NCI-H1417 (cell line): Measurements from ENCODE around the gene ZDHHC14.
"Not testable (repeated sequence)": the region's sequence is repeated elsewhere in the genome, so short reads cannot be mapped to it uniquely, and the experiment has no call there.

Source experiments
- DNase-seq, 3 experiments: peaks; one replicate each; lab custom pipeline; 2025; lab: John Stamatoyannopoulos, UW

Gene ZDHHC14

DNA sequence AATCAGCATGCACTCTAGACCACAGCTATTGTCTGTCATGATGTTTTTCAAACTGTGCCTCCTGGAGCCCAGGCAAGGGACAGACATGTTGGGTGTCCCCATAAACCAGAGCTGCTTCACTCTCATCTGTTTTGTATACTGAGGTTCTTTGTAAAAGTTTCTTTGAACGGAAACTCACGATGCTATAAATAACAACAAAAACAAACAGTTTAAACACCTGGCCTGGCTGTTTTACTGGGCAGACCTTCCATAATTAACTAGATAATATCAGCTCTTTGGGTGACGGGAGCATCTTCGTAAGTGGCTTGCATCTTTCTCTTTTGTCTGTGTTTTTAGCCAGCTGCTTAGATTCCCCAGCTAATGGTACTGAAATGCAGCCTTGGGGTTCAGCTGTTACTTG, 190.3 kb downstream of the ZDHHC14 start:
- peak in 2 of 3 experiments; percentile 15 to 57 for DNase-seq

DNA sequence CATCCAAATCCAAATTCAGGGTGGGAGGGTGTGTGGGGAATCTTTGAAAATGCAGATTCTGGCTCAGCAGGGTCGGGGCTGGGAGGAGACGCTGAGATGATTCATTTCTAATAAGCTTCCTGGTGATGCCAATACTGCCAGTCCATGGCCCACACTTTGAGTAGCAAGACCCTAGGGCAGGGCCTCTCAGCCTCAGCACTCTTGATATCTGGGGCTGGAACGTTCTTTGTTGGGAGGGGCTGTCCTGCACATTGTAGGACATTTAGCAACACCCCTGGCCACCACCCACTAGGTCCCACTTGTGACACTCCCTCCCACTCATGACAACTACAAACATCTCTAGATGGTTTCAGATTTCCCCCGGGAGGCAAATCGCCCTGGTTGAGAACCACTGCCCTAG, 191.0 kb downstream of the ZDHHC14 start:
- no peak for DNase-seq

DNA sequence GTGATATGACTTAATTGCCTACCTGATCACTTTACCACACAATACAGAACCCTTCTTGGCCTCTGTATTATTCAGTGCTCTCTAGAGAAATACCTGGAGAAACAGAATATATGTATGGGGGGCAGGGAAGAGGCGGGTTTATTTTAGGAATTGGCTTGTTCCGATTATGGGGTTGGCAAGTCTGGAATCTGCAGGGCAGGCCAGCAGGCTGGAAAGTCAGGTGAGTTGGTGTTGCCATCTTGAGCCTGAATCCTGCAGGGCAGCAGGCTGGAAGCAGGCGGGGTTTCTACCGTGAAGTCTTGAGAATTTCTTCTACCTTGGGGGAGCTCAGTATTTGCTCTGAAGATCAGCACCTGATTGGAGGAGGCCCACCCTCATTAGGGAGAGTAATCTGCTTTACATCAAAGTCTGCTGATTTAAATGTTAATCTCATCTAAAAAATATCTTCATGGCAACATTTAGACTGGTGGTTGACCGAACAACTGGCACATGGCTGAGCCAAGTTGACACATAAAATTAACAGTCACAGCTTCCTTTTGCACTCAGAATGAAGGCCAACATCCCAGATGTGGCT, 193.9 kb downstream of the ZDHHC14 start:
- no peak for DNase-seq

DNA sequence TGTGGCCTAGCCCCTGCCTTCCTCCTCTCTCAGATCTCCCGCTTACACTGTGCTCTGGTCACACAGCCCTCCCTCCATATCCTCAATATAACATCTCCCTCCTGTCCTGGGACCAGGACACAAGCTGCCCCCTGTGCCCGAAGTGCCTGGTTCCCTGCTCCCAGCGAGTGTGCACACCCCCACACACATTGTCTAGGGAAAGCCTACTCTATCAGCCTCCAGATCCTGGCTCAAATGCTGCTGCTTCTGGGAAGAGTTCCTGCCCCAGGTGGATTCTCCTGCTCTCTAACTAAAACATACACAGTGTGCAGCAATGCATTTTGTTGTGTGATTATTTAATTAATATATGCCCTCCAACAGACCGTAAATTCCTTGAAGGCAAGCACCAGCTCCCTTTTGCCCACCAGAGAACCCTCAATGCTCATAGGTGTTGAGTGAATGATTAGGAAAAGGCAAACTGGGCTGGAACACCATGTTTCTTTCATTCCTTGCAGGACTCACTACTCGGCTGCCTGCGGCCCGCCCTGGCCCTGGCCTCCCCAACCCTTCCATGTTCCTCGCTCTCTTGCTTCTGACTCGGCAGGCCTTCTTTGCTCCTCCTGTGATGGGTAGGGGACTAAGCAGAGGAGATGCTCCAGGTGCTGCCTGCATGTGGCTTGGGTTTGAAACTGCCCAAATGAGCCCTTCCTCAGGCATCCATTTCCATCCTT, 194.6 kb downstream of the ZDHHC14 start:
- no peak for DNase-seq

DNA sequence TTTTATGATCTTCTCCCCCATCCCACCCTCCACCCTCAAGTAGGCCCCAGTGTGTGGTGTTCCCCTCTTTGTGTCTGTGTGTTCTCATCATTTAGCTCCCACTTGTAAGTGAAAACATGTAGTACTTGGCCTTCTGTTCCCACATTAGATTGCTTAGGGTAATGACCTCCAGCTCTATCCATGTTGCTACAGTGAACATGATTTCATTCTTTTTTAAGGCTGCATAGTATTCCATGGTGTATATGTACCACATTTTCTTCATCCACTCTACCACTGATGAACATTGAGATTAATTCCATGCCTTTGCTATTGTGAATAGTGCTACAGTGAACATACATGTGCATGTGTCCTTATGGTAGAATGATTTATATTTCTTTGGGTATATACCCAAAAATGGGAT, 196.0 kb downstream of the ZDHHC14 start:
- DNase-seq = not testable (repeated sequence)

DNA sequence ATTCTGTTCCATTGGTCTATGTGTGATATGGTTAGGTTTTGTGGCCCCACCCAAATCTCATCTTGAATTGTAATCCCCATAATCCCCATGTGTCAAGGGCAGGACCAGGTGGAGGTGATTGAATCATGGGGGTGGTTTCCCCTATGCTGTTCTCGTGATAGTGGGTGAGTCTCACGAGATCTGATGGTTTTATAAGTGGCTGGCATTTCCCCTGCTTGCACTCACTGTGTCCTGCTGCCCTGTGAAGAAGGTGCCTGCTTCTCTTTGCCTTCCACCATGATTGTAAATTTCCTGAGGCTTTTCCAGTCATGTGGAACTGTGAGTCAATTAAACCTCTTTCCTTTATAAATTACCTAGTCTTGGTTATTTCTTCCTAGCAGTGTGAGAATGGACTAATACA, 197.5 kb downstream of the ZDHHC14 start:
- DNase-seq = not testable (repeated sequence)

DNA sequence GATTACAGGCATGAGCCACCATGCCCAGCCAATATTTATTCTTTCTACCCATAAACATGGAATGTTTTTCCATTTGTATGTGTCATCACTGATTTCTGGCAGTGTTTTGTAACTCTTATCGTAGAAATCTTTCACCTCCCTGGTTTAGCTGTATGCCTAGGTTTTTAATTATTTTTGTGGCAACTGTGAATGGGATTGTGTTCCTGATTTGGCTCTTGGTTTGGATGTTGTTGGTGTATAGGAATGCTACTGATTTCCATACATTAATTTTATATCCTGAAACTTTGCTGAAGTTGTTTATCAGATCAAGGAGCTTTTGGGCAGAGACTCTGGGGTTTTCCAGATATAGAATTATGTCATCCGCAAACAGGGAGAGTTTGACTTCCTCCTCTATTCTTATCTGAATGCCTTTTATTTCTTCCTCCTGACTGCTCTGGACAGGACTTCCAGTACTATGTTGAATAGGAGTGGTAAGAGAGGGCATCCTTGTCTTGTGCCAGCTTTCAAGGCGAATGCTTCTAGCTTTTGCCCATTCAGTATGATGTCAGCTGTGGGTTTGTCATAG, 198.6 kb downstream of the ZDHHC14 start:
- DNase-seq = no peak

DNA sequence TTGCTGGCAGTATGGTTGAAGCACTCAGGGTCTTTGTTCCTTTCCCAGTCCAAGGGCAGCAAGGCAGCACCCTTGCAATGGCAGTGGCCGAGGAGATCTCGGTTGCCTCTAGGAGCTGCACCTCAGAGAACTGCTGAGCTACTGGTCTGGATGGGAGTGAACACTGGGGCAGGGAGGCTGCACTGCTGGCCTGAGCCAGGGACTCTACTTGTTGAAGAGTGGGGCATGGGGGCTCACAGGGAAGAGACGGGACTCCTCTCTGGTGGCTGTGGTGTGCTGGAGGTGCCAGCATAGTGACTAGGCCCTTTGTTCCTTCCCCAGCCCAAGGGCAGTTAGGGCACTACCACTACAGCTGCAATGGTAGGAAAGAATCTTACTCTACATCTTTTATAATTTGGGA, 203.0 kb downstream of the ZDHHC14 start:
- no peak for DNase-seq

DNA sequence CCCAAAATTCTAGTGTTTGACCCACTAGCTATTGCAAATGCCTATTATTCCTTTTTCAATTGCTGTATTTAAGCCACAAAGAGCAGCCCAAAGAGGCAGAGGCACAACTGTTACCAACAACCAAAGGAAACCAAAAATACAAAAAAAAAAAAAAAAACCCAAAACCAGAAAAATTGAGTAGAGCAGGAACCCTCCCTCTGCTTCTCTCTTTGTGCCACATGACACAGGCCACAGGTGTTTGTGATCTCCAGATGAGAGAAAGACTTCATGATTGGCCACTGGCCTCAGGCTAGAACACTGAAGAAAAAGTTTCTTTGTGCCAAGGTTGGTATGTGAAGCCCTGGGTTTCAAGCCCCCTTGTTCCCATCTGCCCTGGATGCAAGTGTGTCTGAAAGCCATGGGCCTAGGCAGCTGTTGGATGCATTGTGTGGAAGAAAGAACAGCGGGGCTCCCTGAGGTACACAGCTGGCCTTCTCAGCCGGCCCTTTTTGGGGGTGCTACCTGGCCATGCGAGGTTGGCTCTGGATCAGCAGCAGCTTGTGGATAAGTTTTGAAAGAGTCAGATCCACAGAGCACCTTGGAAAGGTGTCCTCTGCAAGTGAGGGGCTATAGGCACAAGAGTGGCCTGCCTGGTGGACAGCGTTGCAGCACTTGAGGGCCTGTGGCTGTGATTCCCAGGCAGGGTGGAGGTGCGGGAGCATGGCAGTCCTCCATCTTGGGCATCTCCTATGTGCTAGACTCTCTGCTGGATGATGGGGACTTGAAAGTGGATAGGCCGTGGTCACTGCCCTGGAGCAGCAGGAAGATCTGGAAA, 204.5 kb downstream of the ZDHHC14 start:
- DNase-seq = no peak

DNA sequence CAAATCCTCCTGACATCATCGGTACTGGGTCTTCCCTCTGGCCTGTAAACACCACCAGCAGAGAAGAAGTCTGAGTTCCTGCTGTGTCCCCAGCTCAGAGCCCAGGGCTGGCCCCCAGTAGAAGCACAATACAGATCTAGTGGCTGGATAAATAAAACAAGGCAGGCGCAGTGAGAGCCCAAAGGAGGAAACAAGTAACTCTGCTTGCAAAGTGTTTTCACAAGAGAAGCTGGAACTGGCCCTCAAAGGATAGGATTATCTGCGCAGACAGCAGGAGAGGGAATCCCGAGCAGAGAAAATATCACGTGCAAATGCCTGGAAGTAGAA, 205.1 kb downstream of the ZDHHC14 start:
- no peak for DNase-seq

DNA sequence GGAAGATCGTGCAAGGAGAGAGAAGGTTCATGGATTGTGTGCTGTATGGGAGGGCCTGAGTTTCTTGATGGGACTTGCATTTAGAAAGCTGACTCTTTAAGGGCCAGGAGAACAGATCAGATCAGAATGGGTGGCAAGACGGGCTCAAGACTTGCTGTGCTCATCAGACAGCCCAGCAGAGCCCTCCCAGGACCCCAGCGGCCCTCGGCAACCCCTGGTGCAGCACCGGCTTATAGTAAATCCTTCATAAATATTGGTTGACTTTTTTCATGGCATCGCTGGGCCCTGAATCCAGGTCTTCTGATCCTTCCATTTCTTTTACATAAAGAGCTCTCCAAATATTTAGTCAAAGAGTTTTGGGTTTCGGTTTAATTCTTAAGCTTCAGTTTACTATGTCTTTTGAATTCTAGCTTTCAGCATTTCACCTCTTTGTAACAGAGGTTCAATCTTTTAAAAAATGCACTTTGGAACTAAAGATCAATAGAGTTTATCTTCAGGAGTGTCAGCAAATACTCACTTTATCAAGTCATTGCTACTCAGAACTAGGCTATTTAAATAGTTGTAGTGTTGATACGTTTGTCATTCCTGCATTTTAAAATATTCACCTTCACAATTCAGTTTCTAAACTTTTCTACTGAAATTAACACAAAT, 205.6 kb downstream of the ZDHHC14 start:
- no peak for DNase-seq

DNA sequence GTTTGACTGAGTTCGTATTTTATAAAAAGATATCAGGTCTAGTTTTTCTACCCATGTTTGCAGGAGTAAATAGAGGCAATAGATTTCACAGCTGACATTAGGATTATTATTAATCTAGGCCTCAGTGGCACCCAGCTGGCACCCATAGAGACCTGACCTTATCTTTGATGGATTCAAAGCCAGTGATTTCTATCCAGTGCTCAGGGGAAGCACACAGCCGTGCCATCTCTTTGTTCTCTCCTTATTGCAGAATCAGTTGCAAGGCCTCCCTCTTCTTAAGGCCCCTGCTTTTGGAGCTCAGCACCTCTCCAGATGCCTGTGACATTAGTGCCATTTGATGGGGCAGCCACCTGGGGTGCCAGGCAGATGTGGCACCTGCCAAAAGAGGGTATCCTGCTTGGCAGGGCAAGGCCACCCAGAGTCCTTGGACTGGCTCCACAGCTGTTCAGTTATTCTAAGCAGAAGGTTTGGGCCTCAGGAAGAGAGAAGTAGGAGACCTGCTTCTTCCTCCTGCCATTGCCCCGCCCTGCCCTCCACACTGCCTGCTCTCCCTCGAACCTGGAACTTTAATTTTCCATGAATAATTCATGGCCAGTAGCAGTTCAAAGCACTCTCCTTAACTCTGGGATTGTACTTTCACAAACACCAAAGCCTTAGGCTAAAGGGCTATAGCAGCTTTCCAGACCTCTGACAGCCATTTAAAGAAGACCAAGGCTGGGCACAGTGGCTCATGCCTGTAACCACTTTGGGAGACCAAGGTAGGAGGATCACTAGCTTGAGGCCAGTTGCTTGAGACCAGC, 206.3 kb downstream of the ZDHHC14 start:
- no peak for DNase-seq

DNA sequence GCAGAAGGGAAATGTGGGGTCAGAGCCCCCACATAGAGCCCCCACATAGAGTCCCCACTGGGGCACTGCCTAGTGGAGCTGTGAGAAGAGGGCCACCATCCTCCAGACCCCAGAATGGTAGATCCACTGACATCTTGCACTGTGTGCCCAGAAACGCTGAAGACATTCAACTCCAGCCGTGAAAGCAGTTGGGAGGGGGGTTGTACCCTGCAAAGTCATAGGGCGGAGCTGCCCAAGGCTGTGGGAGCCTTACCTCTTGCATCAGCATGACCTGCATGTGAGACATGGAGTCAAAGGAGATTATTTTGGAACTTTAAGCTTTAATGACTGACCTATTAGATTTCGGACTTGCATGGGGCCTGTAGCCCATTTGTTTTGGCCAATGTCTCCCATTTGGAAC, 209.7 kb downstream of the ZDHHC14 start:
- DNase-seq = not testable (repeated sequence)

DNA sequence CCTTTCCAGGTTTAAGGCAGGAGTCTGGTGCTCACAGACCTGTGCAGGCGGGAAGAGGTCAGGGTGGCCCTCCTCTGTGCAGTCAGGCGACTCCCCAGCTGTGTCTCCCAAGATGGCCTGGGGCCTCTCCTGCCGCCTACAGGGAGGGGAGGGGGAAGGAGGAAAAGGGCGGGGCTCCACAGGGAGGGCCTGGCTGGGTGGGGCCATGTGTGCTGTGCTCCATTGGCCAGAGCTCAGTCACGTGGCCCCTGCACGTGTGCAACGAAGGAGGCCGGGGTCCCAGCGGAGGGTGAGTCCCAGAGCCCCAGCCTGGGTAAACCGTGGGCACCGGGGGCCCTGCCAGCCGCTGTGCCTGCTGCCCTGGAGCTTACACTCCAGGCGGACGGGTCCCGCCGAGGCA, 211.6 kb downstream of the ZDHHC14 start:
- DNase-seq = no peak

DNA sequence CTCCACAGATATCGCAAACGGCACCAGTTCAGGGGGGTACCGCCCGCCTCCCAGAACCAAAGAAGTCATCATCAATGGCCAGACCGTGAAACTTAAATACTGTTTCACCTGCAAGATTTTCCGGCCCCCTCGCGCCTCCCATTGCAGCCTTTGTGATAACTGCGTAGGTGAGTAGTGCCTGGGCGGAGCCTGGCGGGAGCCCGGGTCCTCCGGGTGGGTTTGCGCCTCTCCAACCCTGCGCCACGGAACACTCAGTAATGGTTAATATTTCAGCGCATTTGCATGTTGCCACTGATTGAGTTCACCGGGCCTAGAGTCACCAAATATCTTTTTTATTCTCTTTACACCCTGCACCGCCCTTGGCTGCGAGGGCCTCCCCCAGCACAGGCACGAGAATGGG, 212.0 kb downstream of the ZDHHC14 start:
- DNase-seq = no peak

DNA sequence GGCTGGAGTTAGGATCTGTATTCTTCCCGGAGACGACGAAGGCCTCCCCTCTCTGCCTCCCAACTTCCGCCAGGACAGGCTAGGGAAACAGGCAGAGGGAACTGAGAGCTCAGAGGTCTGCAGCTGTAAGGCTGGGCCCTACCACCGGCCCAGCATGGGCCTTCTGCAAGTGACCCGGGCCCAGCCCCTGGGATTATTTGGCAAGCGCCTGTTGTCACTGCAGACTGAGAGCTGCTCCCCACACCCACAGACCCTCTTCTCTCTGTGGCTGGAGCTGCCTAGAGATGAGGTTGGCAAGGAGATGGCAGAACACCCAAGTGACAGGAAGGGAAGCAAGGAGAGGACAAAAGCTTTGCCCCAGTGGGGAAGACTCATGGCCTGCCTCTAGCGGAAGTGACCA, 212.6 kb downstream of the ZDHHC14 start:
- no peak for DNase-seq

DNA sequence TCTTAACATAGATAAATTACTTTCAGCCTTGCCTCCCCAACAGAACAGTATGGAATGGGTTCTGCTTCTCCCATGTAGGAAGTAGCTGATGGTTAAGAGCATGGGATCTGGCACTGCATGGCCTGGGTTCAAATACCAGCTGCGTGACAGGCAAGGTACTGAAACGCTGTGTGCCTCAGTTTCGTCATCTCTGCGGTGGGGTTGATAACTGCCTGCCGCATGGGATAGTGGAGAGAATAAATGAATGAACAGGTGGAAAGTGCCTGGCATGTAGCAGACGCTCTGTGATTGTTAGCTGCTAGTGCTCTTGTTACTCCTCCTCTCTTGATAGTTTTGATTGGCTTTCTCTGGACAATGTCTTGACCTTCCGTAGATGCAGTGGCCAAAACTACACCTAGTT, 213.3 kb downstream of the ZDHHC14 start:
- no peak for DNase-seq

DNA sequence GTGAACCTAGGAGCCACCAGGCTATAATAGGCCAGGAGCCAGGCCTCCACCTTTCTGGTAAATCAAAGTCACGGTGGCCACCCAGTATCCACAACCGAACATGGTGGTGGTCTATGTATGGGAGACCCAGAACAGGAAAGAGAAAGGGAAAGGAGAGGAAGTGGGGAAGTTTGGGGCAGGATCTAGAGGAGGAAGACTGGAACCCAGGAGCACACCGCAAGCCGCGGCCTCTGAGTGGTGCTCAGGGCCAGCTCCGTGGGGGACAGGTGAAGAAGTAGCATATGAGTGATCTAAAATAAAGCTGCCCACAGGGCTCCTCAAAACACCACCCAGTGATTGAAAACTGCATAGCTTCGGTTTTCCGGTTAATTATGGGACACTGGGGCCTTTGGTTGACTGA, 214.8 kb downstream of the ZDHHC14 start:
- DNase-seq = no peak

DNA sequence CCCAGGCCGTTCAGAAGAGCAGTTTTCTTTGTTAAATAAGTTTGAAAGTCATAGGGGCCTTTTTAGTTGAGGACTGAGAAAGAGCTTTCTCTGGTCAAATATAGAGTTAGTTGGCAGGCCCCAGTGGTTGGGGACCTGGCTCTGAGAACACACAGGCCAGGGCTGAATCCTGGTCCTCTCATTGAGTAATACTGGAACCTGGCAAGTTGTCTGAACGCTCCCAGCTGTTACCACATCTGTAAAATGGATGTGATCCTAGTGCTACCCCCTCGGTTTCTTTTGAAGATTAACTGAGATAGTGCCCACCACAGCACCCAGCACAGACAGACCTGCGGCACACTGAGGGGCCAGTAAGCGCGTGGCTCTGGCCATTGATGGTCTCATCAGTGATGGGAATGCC, 215.5 kb downstream of the ZDHHC14 start:
- no peak for DNase-seq

DNA sequence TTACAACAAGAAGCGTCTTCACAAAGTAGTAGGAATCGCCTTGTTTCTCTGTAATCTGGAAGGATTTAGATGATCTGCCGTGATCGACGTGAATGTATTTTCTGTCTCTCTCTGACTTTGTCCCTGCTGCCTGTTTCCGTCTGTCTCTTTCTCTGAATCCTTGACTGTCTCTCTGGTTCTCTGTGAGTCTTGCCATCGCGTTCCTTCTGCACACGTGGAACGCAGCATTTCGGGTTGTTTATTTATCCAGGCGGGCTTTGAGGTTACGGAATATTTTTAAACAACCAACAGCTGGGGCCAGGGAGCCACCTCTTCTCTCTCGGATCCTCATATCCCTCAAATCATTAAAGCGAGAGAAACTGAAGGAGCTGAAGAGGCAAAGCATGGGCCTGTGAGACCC, 215.9 kb downstream of the ZDHHC14 start:
- no peak for DNase-seq

DNA sequence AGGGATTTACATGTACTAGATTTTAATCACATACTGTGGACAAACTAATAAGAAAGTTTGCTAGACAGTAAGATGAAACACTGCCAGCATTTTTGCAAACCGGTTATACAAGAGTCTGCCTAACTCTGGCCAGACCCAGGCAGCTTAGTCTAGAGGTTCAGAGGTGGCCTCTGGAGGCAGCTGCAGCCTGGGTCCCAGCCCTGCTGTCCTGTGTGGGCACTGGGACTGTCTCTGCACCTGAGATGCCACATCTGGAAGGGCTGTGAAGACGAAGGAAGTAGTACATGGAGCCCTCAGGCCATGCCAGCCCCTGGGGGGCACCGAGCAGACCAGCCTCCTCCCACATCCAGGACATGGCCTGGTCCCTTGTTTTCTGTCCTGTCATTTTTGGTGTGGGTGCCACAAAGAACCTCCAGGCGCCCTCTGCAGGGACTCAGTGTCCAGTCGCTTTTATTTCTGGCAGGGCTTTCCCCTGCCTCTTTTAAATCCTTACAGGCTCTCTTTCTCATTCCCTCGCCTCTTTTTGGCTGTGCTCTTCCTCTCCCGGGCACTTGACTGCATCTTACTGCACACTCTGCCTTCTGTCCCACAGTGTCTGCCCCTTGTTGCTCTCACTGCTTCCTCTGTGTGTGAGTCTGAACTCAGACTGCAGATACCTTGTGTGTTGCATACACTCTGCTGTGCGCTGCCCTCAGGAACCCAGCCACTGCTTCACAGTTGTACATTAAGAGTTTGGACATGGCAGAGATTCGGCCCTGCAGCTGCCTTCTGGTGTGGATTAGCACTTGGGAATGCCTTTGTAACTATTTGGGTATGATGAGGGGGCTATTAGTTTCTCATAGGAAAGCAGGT, 216.7 kb downstream of the ZDHHC14 start:
- DNase-seq = peak in 2 of 3 experiments; percentile 14 to 52
